SK-N-SH (cell line): ENCODE results near the gene ULBP1. TPM values are rescaled to one million over a fixed set of nuclear protein-coding genes. Genes with fewer than 3 reads are reported as not detected.

Experiments
- CTCF ChIA-PET: fragments of 300-600, 350-600 bp; formaldehyde crosslinking; extraction: SDS; loops from one replicate; lab custom pipeline; 2021; lab: Yijun Ruan, JAX
- POLR2A ChIA-PET: fragments of 350-600 bp; sonication (Branson Sonifier 250); formaldehyde crosslinking; extraction: SDS; loops from one replicate; lab custom pipeline; 2020; ENCODE audit warnings: antibody characterized with exemption, inconsistent platforms; lab: Yijun Ruan, JAX
- DNase-seq: peaks from one replicate; pipeline ENCODE4 v3.0.0; 2012
- H2AFZ ChIP-seq: fragments of 200-600 bp; sonication (generic); 2 replicates; pipeline ENCODE4 v1.8.1; 2016; ENCODE audit warnings: antibody characterized with exemption, mild to moderate bottlenecking, low read depth
- H3F3A ChIP-seq: fragments of 200-600 bp; sonication (generic); replicated peaks from 2 replicates; pipeline ENCODE3; 2016; ENCODE audit warnings: antibody characterized with exemption, mild to moderate bottlenecking; ENCODE audit not compliant: insufficient read depth
- H3K27ac ChIP-seq, 2 experiments: fragments of 200-500 bp in 1 of 2; fragments of 200-600 bp in 1 of 2; sonication (Bioruptor generic) in 1 of 2; sonication (generic), shearing (Covaris generic) in 1 of 2; 2 replicates each; pipeline versions ENCODE4 v1.5.1 to v1.6.1; 2014 to 2016; ENCODE audit warnings: low read depth in 2 of 2, inconsistent platforms in 1 of 2, low read length in 1 of 2, mild to moderate bottlenecking in 1 of 2, mixed read lengths in 1 of 2
- H3K27me3 ChIP-seq: fragments of 200-600 bp; sonication (generic), shearing (Covaris generic); 2 replicates; pipeline ENCODE4 v1.6.1; 2016; ENCODE audit warnings: mixed run types; ENCODE audit not compliant: insufficient read depth
- H3K36me3 ChIP-seq, 2 experiments: fragments of 200-500 bp in 1 of 2; fragments of 200-600 bp in 1 of 2; sonication (Bioruptor generic) in 1 of 2; sonication (generic) in 1 of 2; replicated peaks in 1 of 2; 2 replicates each; pipeline versions ENCODE3 to v1.5.1; 2014 to 2016; ENCODE audit warnings: low read length in 1 of 2, mild to moderate bottlenecking in 1 of 2; ENCODE audit not compliant: insufficient read depth in 2 of 2, control insufficient read depth in 1 of 2
- H3K4me1 ChIP-seq, 2 experiments: fragments of 200-500 bp in 1 of 2; fragments of 200-600 bp in 1 of 2; sonication (Bioruptor generic) in 1 of 2; sonication (generic), shearing (Covaris generic) in 1 of 2; 2 replicates each; pipeline versions ENCODE4 v1.5.1 to v1.6.1; 2014 to 2016; ENCODE audit warnings: low read depth in 1 of 2, low read length in 1 of 2, mixed run types in 1 of 2; ENCODE audit not compliant: insufficient read depth in 2 of 2, control insufficient read depth in 1 of 2
- H3K4me2 ChIP-seq: fragments of 200-600 bp; sonication (generic), shearing (Covaris generic); 2 replicates; pipeline ENCODE4 v1.6.1; 2017; ENCODE audit warnings: mixed run types
- H3K4me3 ChIP-seq, 2 experiments: fragments of 200-500 bp in 1 of 2; fragments of 200-600 bp in 1 of 2; sonication (Bioruptor generic) in 1 of 2; sonication (generic), shearing (Covaris generic) in 1 of 2; 2 replicates each; pipeline versions ENCODE4 v1.5.1 to v1.8.1; 2014 to 2016; ENCODE audit warnings: low read depth in 2 of 2, inconsistent platforms in 1 of 2, low read length in 1 of 2, mild to moderate bottlenecking in 1 of 2, mixed read lengths in 1 of 2, moderate library complexity in 1 of 2
- H3K79me2 ChIP-seq: fragments of 200-600 bp; sonication (generic); 2 replicates; pipeline ENCODE4 v1.8.1; 2017; ENCODE audit warnings: mild to moderate bottlenecking; ENCODE audit not compliant: insufficient read depth
- H3K9ac ChIP-seq: fragments of 200-600 bp; sonication (generic); 2 replicates; pipeline ENCODE4 v1.6.1; 2017; ENCODE audit warnings: mixed run types
- H3K9me2 ChIP-seq: fragments of 200-600 bp; sonication (generic); 2 replicates; pipeline ENCODE4 v1.6.1; 2017; ENCODE audit warnings: mixed run types
- H3K9me3 ChIP-seq: fragments of 200-600 bp; sonication (generic); 2 replicates; pipeline ENCODE4 v1.6.1; 2017; ENCODE audit warnings: mixed run types, mild to moderate bottlenecking, moderate library complexity
- H4K20me1 ChIP-seq: fragments of 200-600 bp; sonication (generic); 2 replicates; pipeline ENCODE4 v1.6.1; 2017; ENCODE audit warnings: mild to moderate bottlenecking, mixed run types; ENCODE audit not compliant: insufficient read depth
- CHD2 ChIP-seq: fragments of 150-350 bp; IDR thresholded peaks from 2 replicates; pipeline ENCODE4 v1.6.1; 2018; ENCODE audit warnings: low read length; ENCODE audit not compliant: partially characterized antibody
- CTCF ChIP-seq: fragments of 200-600 bp; sonication (generic); IDR thresholded peaks from 2 replicates; pipeline ENCODE4 v1.6.1; 2017; ENCODE audit warnings: antibody characterized with exemption, mild to moderate bottlenecking, moderate library complexity
- ELF1 ChIP-seq: IDR thresholded peaks from 2 replicates; pipeline ENCODE4 v1.4.0; 2012
- EZH2phosphoT487 ChIP-seq: fragments of 200-600 bp; sonication (generic); IDR thresholded peaks from 2 replicates; pipeline ENCODE4 v1.6.1; 2017; ENCODE audit warnings: low read depth, mixed run types, mild to moderate bottlenecking, antibody characterized with exemption, moderate library complexity, borderline replicate concordance
- FOXJ3 ChIP-seq: sonication (generic); formaldehyde crosslinking; IDR thresholded peaks from 2 replicates; pipeline ENCODE4 v1.5.1; 2020; ENCODE audit warnings: mild to moderate bottlenecking, missing genetic modification reagents
- FOXM1 ChIP-seq: IDR thresholded peaks from 2 replicates; pipeline ENCODE4 v1.4.0; 2012; ENCODE audit warnings: low read depth, mild to moderate bottlenecking
- GABPA ChIP-seq: IDR thresholded peaks from 2 replicates; pipeline ENCODE4 v1.4.0; 2012; ENCODE audit warnings: low read depth, mild to moderate bottlenecking
- IRF3 ChIP-seq: fragments of 150-350 bp; IDR thresholded peaks from 2 replicates; pipeline ENCODE4 v1.6.1; 2016; ENCODE audit warnings: mild to moderate bottlenecking, low read depth, low read length
- JUND ChIP-seq: IDR thresholded peaks from 2 replicates; pipeline ENCODE4 v1.4.0; 2012
- MAX ChIP-seq: IDR thresholded peaks from 2 replicates; pipeline ENCODE4 v1.4.0; 2012; ENCODE audit warnings: low read depth
- MXI1 ChIP-seq: IDR thresholded peaks from 2 replicates; pipeline ENCODE4 v1.6.1; 2012; ENCODE audit warnings: mild to moderate bottlenecking, low read depth, low read length, improper control_type of control experiment
- NRF1 ChIP-seq: IDR thresholded peaks from 2 replicates; pipeline ENCODE4 v1.6.1; 2012; ENCODE audit warnings: low read depth, mild to moderate bottlenecking, low read length
- POLR2AphosphoS5 ChIP-seq: IDR thresholded peaks from 2 replicates; pipeline ENCODE4 v1.6.1; 2012; ENCODE audit warnings: low read depth, low read length
- RAD21 ChIP-seq: IDR thresholded peaks from 2 replicates; pipeline ENCODE4 v1.6.1; 2012; ENCODE audit warnings: mild to moderate bottlenecking, low read length
- RCOR1 ChIP-seq: fragments of 150-350 bp; IDR thresholded peaks from 2 replicates; pipeline ENCODE4 v1.6.1; 2017; ENCODE audit warnings: antibody characterized with exemption, low read length
- RFX5 ChIP-seq: IDR thresholded peaks from 2 replicates; pipeline ENCODE4 v1.6.1; 2012; ENCODE audit warnings: mild to moderate bottlenecking, improper control_type of control experiment, low read length
- SIN3A ChIP-seq: IDR thresholded peaks from 2 replicates; pipeline ENCODE4 v1.6.1; 2012; ENCODE audit warnings: low read depth, mild to moderate bottlenecking, low read length, moderate library complexity, borderline replicate concordance
- TCF12 ChIP-seq: IDR thresholded peaks from 2 replicates; pipeline ENCODE4 v1.4.0; 2012
- TEAD4 ChIP-seq: IDR thresholded peaks from 2 replicates; pipeline ENCODE4 v1.4.0; 2012; ENCODE audit warnings: mild to moderate bottlenecking, borderline replicate concordance; ENCODE audit not compliant: insufficient read depth
- USF1 ChIP-seq: IDR thresholded peaks from 2 replicates; pipeline ENCODE4 v1.4.0; 2012; ENCODE audit warnings: low read depth, borderline replicate concordance
- USF2 ChIP-seq: fragments of 150-350 bp; IDR thresholded peaks from 2 replicates; pipeline ENCODE4 v1.6.1; 2017; ENCODE audit warnings: antibody characterized with exemption, low read length, low read depth, borderline replicate concordance
- YY1 ChIP-seq: IDR thresholded peaks from 2 replicates; pipeline ENCODE4 v1.4.0; 2012; ENCODE audit warnings: low read depth, mild to moderate bottlenecking
- WGBS: methylation state at CpG from one replicate; pipeline ENCODE4 v1.1.6; 2017; ENCODE audit warnings: low lambda C conversion rate; 5-methylcytosine and 5-hydroxymethylcytosine counted together
- polyA plus RNA-seq, 3 experiments: library from polyadenylated mRNA; depleted of rRNA; stranded (reverse); fragments of >200 nt; gene quantifications; 2 replicates each; pipeline ENCODE4 v1.2.3, GENCODE V29; 2012

The ULBP1 gene
- polyA plus RNA-seq, 1 of the 3 experiments (the other 2 are of a cell fraction) = 0.02 TPM

GRCh38 chr6:149951096-149951495, 12.6 kb upstream of the ULBP1 start:
- H4K20me1 ChIP-seq = no peaks in the 10 kb centered on the region
- no peaks in the 10 kb centered on the region for H3K4me1 ChIP-seq
- H3K4me3 ChIP-seq = no peak overlapping the region
- POLR2A ChIA-PET = no interaction called here
- no peak for DNase-seq
- no peak overlapping the region for H3K27ac ChIP-seq
- no peak overlapping the region for H3K9ac ChIP-seq
- H3K9me2 ChIP-seq = no peaks in the 10 kb centered on the region
- H3K27me3 ChIP-seq = peaks cover 44% of the 10 kb centered on the region
- no peak overlapping the region for H2AFZ ChIP-seq
- H3K4me2 ChIP-seq = no peak overlapping the region
- H3K79me2 ChIP-seq = no peaks in the 10 kb centered on the region
- no peaks in the 10 kb centered on the region for H3F3A ChIP-seq
- H3K36me3 ChIP-seq = no peaks in the 10 kb centered on the region
- TF ChIP-seq JUND (no peak), YY1 (no peak), CTCF (no peak), MXI1 (no peak), RFX5 (no peak), NRF1 (no peak), USF2 (no peak), TEAD4 (no peak), TCF12 (no peak), RCOR1 (no peak), USF1 (no peak), EZH2phosphoT487 (no peak), IRF3 (no peak)
- whole genome bisulfite sequencing = 22% methylated on average over 9 of the region's 9 CpGs
- no peaks in the 10 kb centered on the region for H3K9me3 ChIP-seq
- CTCF ChIA-PET = no interaction called here

- no peak overlapping the region for H3K4me3 ChIP-seq
- H3K36me3 ChIP-seq = no peaks in the 10 kb centered on the region
- WGBS = 77% methylated on average over 3 of the region's 3 CpGs
- peaks cover 47% of the 10 kb centered on the region for H3K27me3 ChIP-seq
- H3K4me2 ChIP-seq = no peak overlapping the region
- no peaks in the 10 kb centered on the region for H3F3A ChIP-seq
- H3K27ac ChIP-seq = no peak overlapping the region
- no peaks in the 10 kb centered on the region for H3K9me3 ChIP-seq
- H3K4me1 ChIP-seq = no peaks in the 10 kb centered on the region
- H2AFZ ChIP-seq = no peak overlapping the region
- DNase-seq = no peak
- POLR2A ChIA-PET = no interaction called here
- H3K9ac ChIP-seq = no peak overlapping the region
- no peaks in the 10 kb centered on the region for H4K20me1 ChIP-seq
- no peaks in the 10 kb centered on the region for H3K79me2 ChIP-seq
- CTCF ChIA-PET = no interaction called here
- H3K9me2 ChIP-seq = no peaks in the 10 kb centered on the region
- TF ChIP-seq RCOR1 (no peak), USF1 (no peak), SIN3A (no peak), EZH2phosphoT487 (no peak), RFX5 (no peak), ELF1 (no peak), GABPA (no peak), FOXJ3 (CRISPR knock-in tag) (no peak), RAD21 (no peak), FOXM1 (no peak), YY1 (no peak), TCF12 (no peak), JUND (no peak), POLR2AphosphoS5 (no peak), CHD2 (no peak), MAX (no peak)
These were observed 12.1 kb upstream of the ULBP1 start for GRCh38 chr6:149951626-149952025.
